GM12874 (cell line): ENCODE results near the gene RNF157.
A peak's percentile ranks its signal among the peaks of the same experiment; 100 is the strongest.

Source experiments
- CTCF ChIP-seq: IDR thresholded peaks from 2 replicates; pipeline ENCODE4 v1.5.1; 2011; ENCODE audit warnings: low read depth, mild to moderate bottlenecking, control low read depth, low read length, moderate library complexity; ENCODE audit not compliant: insufficient read depth

The RNF157 gene

GRCh38 chr17:76106703-76107102, 133.6 kb downstream of the RNF157 start:
- no peak for TF ChIP-seq CTCF

- TF ChIP-seq CTCF = no peak
These were observed 135.4 kb downstream of the RNF157 start for GRCh38 chr17:76104896-76105231.

GRCh38 chr17:76104140-76104895, 136.0 kb downstream of the RNF157 start:
- TF ChIP-seq CTCF = no peak

- 0 out of 2 replicates have a peak, but pooled peaks have one; percentile 4 for TF ChIP-seq CTCF
These were observed 136.8 kb downstream of the RNF157 start, which contains the start of gene EXOC7 for GRCh38 chr17:76103274-76104139. Gene EXOC7 (minus strand): TSS chr17:76103787. CDS start chr17:76103692, 95 bp downstream.

- no peak for TF ChIP-seq CTCF
These were observed 137.4 kb downstream of the RNF157 start for GRCh38 chr17:76102944-76103273.

- no peak for TF ChIP-seq CTCF
These were observed 142.5 kb downstream of the RNF157 start for GRCh38 chr17:76097716-76098295.

- TF ChIP-seq CTCF = no peak
These were observed 144.3 kb downstream of the RNF157 start for GRCh38 chr17:76095943-76096342.
